Measurements from ENCODE around the gene HSPA12B.

The HSPA12B gene

GRCh38 chr20:3705970-3706739 lies 26.3 kb upstream of the HSPA12B start:
- Histone ChIP-seq H3K36me3 (ENCODE audit: control insufficient read depth, insufficient read depth, low read length, severe bottlenecking) (no peaks in the 10 kb centered on the region), H3K27me3 (replicated peaks; ENCODE audit: control insufficient read depth, insufficient read depth, low read length) (peaks cover 12% of the 10 kb centered on the region), H3K9ac (ENCODE audit: low read length) (no peak overlapping the region), H3K9me3 (ENCODE audit: control insufficient read depth, low read length) (no peaks in the 10 kb centered on the region), H3K4me1 (ENCODE audit: control insufficient read depth, insufficient read depth, low read length) (peaks cover 20% of the 10 kb centered on the region), H3K4me3 (ENCODE audit: low read length) (no peak overlapping the region)
- DNase-seq (ENCODE audit: low read depth), result no peak

- Histone ChIP-seq H3K36me3 (ENCODE audit: control insufficient read depth, insufficient read depth, low read length, severe bottlenecking) (no peaks in the 10 kb centered on the region), H3K4me3 (ENCODE audit: low read length) (no peak overlapping the region), H3K9me3 (ENCODE audit: control insufficient read depth, low read length) (no peaks in the 10 kb centered on the region), H3K27me3 (replicated peaks; ENCODE audit: control insufficient read depth, insufficient read depth, low read length) (peaks cover 12% of the 10 kb centered on the region), H3K4me1 (ENCODE audit: control insufficient read depth, insufficient read depth, low read length) (peaks cover 23% of the 10 kb centered on the region), H3K9ac (ENCODE audit: low read length) (no peak overlapping the region)
- peak; percentile 55 for DNase-seq (ENCODE audit: low read depth)
Observed at GRCh38 chr20:3706774-3707507, 25.5 kb upstream of the HSPA12B start.

GRCh38 chr20:3707508-3707899 lies 25.0 kb upstream of the HSPA12B start:
- Histone ChIP-seq H3K4me3 (ENCODE audit: low read length) (no peak overlapping the region), H3K27me3 (replicated peaks; ENCODE audit: control insufficient read depth, insufficient read depth, low read length) (peaks cover 12% of the 10 kb centered on the region), H3K4me1 (ENCODE audit: control insufficient read depth, insufficient read depth, low read length) (peaks cover 23% of the 10 kb centered on the region), H3K9ac (ENCODE audit: low read length) (no peak overlapping the region), H3K36me3 (ENCODE audit: control insufficient read depth, insufficient read depth, low read length, severe bottlenecking) (no peaks in the 10 kb centered on the region), H3K9me3 (ENCODE audit: control insufficient read depth, low read length) (no peaks in the 10 kb centered on the region)
- no peak for DNase-seq (ENCODE audit: low read depth)

- Histone ChIP-seq H3K9me3 (ENCODE audit: control insufficient read depth, low read length) (no peaks in the 10 kb centered on the region), H3K36me3 (ENCODE audit: control insufficient read depth, insufficient read depth, low read length, severe bottlenecking) (no peaks in the 10 kb centered on the region), H3K27me3 (replicated peaks; ENCODE audit: control insufficient read depth, insufficient read depth, low read length) (no peaks in the 10 kb centered on the region), H3K4me3 (ENCODE audit: low read length) (no peak overlapping the region), H3K4me1 (ENCODE audit: control insufficient read depth, insufficient read depth, low read length) (peaks cover 23% of the 10 kb centered on the region), H3K9ac (ENCODE audit: low read length) (no peak overlapping the region)
- DNase-seq (ENCODE audit: low read depth), result no peak
Observed at GRCh38 chr20:3710011-3710466, 22.4 kb upstream of the HSPA12B start.

- H3K27me3 ChIP-seq (replicated peaks; ENCODE audit: control insufficient read depth, insufficient read depth, low read length), result no peaks in the 10 kb centered on the region
- H3K4me1 ChIP-seq (ENCODE audit: control insufficient read depth, insufficient read depth, low read length), result peaks cover 23% of the 10 kb centered on the region
- H3K9ac ChIP-seq (ENCODE audit: low read length), result peak overlapping the region; percentile 25
- DNase-seq (ENCODE audit: low read depth), result peak; percentile 84
- H3K4me3 ChIP-seq (ENCODE audit: low read length), result no peak overlapping the region
- H3K36me3 ChIP-seq (ENCODE audit: control insufficient read depth, insufficient read depth, low read length, severe bottlenecking), result no peaks in the 10 kb centered on the region
- H3K9me3 ChIP-seq (ENCODE audit: control insufficient read depth, low read length), result no peaks in the 10 kb centered on the region
Observed at GRCh38 chr20:3710703-3711483, 21.6 kb upstream of the HSPA12B start.

- peak overlapping the region; percentile 25 for H3K9ac ChIP-seq (ENCODE audit: low read length)
- H3K4me3 ChIP-seq (ENCODE audit: low read length), result no peak overlapping the region
- no peaks in the 10 kb centered on the region for H3K36me3 ChIP-seq (ENCODE audit: control insufficient read depth, insufficient read depth, low read length, severe bottlenecking)
- no peaks in the 10 kb centered on the region for H3K27me3 ChIP-seq (replicated peaks; ENCODE audit: control insufficient read depth, insufficient read depth, low read length)
- no peaks in the 10 kb centered on the region for H3K9me3 ChIP-seq (ENCODE audit: control insufficient read depth, low read length)
- H3K4me1 ChIP-seq (ENCODE audit: control insufficient read depth, insufficient read depth, low read length), result peaks cover 23% of the 10 kb centered on the region
- DNase-seq (ENCODE audit: low read depth), result no peak
Observed at GRCh38 chr20:3711484-3711941, 21.0 kb upstream of the HSPA12B start.

- no peaks in the 10 kb centered on the region for H3K9me3 ChIP-seq (ENCODE audit: control insufficient read depth, low read length)
- DNase-seq (ENCODE audit: low read depth), result no peak
- no peak within 1 kb of the TSS for H3K4me3 ChIP-seq (ENCODE audit: low read length)
- H3K4me1 ChIP-seq (ENCODE audit: control insufficient read depth, insufficient read depth, low read length), result peaks cover 17% of the 10 kb centered on the region
- H3K9ac ChIP-seq (ENCODE audit: low read length), result peak within 1 kb of the TSS; percentile 25
- H3K36me3 ChIP-seq (ENCODE audit: control insufficient read depth, insufficient read depth, low read length, severe bottlenecking), result no peaks in the 10 kb centered on the region
- H3K27me3 ChIP-seq (replicated peaks; ENCODE audit: control insufficient read depth, insufficient read depth, low read length), result no peaks in the 10 kb centered on the region
Observed at GRCh38 chr20:3712279-3712873, 20.1 kb upstream of the HSPA12B start, which contains the start of gene SIGLEC1. Gene SIGLEC1 (minus strand): TSS chr20:3712600. CDS start chr20:3707128, 5,472 bp downstream.

GRCh38 chr20:3714092-3714491 lies 18.4 kb upstream of the HSPA12B start:
- peaks cover 5% of the 10 kb centered on the region for H3K27me3 ChIP-seq (replicated peaks; ENCODE audit: control insufficient read depth, insufficient read depth, low read length)
- no peak overlapping the region for H3K9ac ChIP-seq (ENCODE audit: low read length)
- peaks cover 17% of the 10 kb centered on the region for H3K4me1 ChIP-seq (ENCODE audit: control insufficient read depth, insufficient read depth, low read length)
- DNase-seq (ENCODE audit: low read depth), result no peak
- H3K9me3 ChIP-seq (ENCODE audit: control insufficient read depth, low read length), result no peaks in the 10 kb centered on the region
- H3K4me3 ChIP-seq (ENCODE audit: low read length), result no peak overlapping the region
- no peaks in the 10 kb centered on the region for H3K36me3 ChIP-seq (ENCODE audit: control insufficient read depth, insufficient read depth, low read length, severe bottlenecking)

GRCh38 chr20:3716195-3716834 lies 16.2 kb upstream of the HSPA12B start:
- H3K4me1 ChIP-seq (ENCODE audit: control insufficient read depth, insufficient read depth, low read length), result peaks cover 1% of the 10 kb centered on the region
- DNase-seq (ENCODE audit: low read depth), result peak; percentile 73
- H3K9ac ChIP-seq (ENCODE audit: low read length), result no peak overlapping the region
- no peaks in the 10 kb centered on the region for H3K36me3 ChIP-seq (ENCODE audit: control insufficient read depth, insufficient read depth, low read length, severe bottlenecking)
- H3K4me3 ChIP-seq (ENCODE audit: low read length), result no peak overlapping the region
- H3K27me3 ChIP-seq (replicated peaks; ENCODE audit: control insufficient read depth, insufficient read depth, low read length), result peaks cover 18% of the 10 kb centered on the region
- no peaks in the 10 kb centered on the region for H3K9me3 ChIP-seq (ENCODE audit: control insufficient read depth, low read length)

GRCh38 chr20:3719046-3719445 lies 13.4 kb upstream of the HSPA12B start:
- Histone ChIP-seq H3K4me1 (ENCODE audit: control insufficient read depth, insufficient read depth, low read length) (no peaks in the 10 kb centered on the region), H3K36me3 (ENCODE audit: control insufficient read depth, insufficient read depth, low read length, severe bottlenecking) (no peaks in the 10 kb centered on the region), H3K4me3 (ENCODE audit: low read length) (no peak overlapping the region), H3K9me3 (ENCODE audit: control insufficient read depth, low read length) (no peaks in the 10 kb centered on the region), H3K9ac (ENCODE audit: low read length) (no peak overlapping the region), H3K27me3 (replicated peaks; ENCODE audit: control insufficient read depth, insufficient read depth, low read length) (peaks cover 18% of the 10 kb centered on the region)
- no peak for DNase-seq (ENCODE audit: low read depth)

All from adipocyte (in vitro differentiated cells).